Liver (tissue), 3 donors: ENCODE data around the gene SPRED1.

Experiments used
- CTCF ChIP-seq: fragments of 150-350 bp; IDR thresholded peaks from 2 replicates; pipeline ENCODE4 v1.5.1; 2017; ENCODE audit warnings: improper control_type of control experiment, low read depth, low read length; ENCODE audit not compliant: missing input control
- GABPA ChIP-seq, 2 donors: IDR thresholded peaks in 1 of 2; conservative IDR thresholded peaks in 1 of 2; 2 replicates each; pipeline ENCODE4 v1.6.1; 2016; ENCODE audit warnings: antibody characterized with exemption in 2 of 2, mild to moderate bottlenecking in 1 of 2, moderate library complexity in 1 of 2
- MAX ChIP-seq: IDR thresholded peaks from 2 replicates; pipeline ENCODE4 v1.6.1; 2016; ENCODE audit warnings: antibody characterized with exemption
- REST ChIP-seq: IDR thresholded peaks from 2 replicates; pipeline ENCODE4 v1.6.1; 2016; ENCODE audit warnings: antibody characterized with exemption, mild to moderate bottlenecking
- SP1 ChIP-seq: IDR thresholded peaks from 2 replicates; pipeline ENCODE4 v1.6.1; 2018; ENCODE audit warnings: antibody characterized with exemption, mild to moderate bottlenecking
- TAF1 ChIP-seq: conservative IDR thresholded peaks from 2 replicates; pipeline ENCODE4 v1.6.1; 2016; ENCODE audit warnings: antibody characterized with exemption, mild to moderate bottlenecking
- YY1 ChIP-seq: IDR thresholded peaks from 2 replicates; pipeline ENCODE4 v1.6.1; 2016; ENCODE audit warnings: antibody characterized with exemption, mild to moderate bottlenecking
- ZBTB33 ChIP-seq: IDR thresholded peaks from 2 replicates; pipeline ENCODE4 v1.6.1; 2016; ENCODE audit warnings: antibody characterized with exemption
- donor health status: healthy.
- donor health status: healthy.

GRCh38 chr15:38243278-38244055, 9.2 kb upstream of the SPRED1 start:
- TF ChIP-seq ZBTB33 (no peak), CTCF (no peak), REST (no peak), TAF1 (no peak), MAX (no peak), YY1 (no peak), SP1 (no peak), GABPA (IDR thresholded peaks at IDR 0.05 in 1 of 2, conservative IDR thresholded peaks at IDR 0.05 in 1 of 2) (no peak)
